SKM-1 treated with dmso at 0.1 percent for 144 hours (cell line): ENCODE data around the gene PLPP4.

ENCODE experiments used
- DNase-seq: peaks from one replicate; lab custom pipeline; 2025; ENCODE audit not compliant: unreplicated experiment; lab: John Stamatoyannopoulos, UW

Gene PLPP4

DNA sequence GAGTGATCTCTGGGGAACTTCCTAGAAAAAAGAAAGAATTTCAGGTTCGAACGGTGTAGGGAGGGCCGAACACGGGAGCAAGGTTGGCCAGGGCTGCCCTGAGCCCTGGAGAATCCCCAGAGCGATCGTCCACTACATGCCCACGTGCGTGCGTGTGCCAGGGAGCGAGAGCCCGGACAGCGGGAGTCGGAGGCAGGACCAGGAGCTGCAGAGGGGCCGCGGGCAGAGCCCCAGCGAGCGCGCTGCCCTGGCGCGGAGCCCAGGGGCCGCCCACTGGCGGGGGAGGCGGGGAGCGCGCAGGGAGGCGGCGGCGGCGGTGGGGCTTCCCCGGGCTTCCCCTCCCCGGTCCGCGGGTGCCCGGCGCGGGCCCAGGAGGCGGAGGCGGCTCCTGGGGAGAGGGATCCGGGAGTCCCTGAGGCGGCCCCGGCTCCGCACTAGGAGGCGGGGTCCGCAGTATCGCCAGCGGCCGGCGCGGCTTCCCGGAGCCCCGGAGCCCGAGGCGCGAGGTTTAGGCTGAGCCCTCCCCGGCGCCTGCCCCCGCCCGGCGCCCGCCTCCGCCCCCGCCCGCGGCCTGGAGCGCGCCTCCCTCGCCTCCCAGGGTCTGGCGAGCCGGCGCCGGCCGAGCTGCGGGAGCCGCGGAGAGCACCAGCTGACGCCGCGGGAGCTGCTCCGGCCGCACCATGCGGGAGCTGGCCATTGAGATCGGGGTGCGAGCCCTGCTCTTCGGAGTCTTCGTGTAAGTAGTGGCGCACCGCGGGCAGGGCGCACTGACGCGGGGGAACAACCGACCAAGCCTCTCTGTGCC lies at the start of gene PLPP4:
PLPP4 (plus strand) TSS at position 602 of the 805 bp plus-strand sequence; CDS start at position 681, 79 bp downstream.
- peak; percentile 31 for DNase-seq

DNA sequence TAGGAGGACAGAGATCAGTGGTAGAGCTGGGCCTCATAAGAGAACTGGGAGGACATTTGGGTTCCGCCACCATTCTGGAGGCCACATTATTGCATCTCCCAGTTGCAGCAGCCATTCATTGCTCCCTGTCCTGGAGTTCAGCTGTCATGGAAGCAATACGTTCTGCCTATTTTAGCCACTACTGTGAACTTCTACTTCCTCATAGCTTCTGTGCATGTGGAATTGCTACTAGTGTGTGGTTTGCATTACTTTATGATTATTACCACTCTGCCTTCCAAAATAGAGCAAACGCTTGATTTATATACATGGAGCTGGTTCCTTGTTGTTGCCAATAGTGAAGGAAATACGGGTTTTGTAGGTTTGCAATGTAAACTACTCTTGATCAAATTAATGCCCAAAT lies 47.2 kb upstream of the PLPP4 start:
- DNase-seq = no peak

DNA sequence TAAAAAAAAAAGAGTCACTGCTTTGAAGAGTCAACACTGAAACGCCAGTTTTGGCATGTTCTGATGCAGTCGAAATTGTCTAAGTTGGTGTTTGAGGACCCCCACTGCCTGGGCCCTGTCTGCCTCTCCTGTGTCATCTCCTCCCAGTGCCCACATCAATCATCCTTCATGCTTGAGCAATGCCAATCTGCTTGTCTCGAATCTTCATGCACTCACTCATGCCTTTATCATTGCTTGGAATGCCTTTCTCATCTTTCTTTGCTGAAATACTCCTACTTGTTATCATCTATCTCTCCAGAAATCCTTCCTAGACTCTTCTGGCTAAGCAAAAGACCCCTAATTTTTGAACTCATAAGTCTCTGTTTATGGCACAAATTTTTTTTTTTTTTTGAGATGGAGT lies 42.1 kb upstream of the PLPP4 start:
- no peak for DNase-seq

DNA sequence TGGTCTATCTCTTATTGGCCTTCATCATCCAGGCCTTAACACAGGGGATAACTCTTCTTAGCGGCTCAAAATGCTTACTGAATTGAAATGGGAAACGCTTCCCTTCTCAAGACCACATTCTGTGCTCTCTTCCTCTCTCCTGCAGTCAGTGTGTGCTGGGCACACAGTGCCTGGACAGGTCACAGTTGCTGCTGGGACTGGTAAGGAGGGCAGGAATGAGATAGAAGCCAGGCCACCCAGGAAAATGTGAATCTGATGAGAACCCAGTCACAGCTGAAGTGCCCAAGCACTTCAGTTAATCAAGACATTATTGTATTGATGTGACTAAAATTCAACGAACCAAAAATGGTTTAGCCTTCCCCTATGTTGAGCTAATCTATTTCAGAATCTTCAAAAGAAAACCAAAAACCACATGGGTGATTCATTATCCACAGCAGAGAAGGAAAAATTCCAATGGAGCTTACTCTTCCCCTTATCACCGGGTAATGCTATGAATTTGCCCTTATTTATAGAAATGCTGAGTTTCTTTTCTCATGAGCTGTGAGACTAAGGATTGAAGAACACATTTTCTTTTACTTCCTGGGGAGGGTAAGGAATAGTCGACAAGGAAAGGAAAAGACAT lies 41.2 kb upstream of the PLPP4 start:
- DNase-seq = no peak

DNA sequence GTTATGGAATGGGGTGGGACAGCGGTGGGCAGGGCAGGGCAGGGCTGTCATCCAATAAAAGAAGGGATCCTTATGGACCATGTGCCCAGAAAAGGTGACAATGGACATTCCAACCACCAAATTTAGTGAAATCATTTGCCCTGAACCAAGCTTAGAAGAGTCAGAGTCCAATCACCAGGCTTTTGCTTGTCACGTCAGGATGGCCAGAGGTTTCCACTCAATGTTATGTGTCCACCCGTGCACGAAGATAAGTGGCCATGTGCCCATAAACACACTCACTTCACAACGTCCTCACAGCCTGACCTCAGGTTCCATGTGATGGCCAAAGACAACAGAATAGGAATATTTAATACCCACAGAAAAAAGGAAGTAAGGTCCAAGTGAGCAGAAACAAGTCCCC lies 36.6 kb upstream of the PLPP4 start:
- no peak for DNase-seq

DNA sequence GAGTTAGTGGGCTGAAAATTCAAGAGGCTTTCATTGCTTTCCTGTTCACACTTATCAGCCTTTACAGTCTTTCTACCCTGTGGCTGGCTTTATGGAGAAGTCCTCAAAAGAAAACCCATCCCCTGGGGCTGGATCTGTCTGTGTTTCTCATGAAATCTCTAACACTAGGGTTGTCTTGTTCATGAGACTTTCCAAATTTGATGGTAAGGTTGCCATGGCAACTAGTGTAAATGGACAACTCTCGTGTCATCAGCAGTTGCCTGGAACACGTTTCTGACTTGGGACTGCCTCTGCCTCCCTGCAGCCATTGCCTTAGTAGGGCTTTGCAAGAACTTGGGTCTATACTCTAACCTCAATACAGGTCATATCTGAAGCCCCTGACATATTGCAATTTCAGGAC lies 35.8 kb upstream of the PLPP4 start:
- no peak for DNase-seq

DNA sequence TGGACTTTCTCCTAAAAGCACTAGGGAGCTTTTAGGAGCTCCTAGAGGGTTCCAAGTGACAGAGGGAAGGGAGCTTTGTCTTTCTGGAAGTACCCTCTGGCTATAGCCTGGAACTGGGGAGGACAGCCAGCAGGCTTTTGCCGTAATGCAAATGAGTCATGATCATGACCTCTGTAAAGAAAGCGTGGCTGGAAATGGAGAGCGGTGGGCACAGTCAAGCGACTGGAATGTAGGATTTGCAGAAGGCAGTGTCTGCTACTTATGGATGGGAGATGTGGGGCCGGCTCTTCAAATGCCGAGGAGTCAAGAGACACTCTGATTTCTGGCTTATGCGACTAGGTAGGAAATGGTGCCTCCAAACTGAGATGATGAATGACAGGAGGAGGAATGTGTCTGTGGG lies 34.6 kb upstream of the PLPP4 start:
- DNase-seq = no peak

DNA sequence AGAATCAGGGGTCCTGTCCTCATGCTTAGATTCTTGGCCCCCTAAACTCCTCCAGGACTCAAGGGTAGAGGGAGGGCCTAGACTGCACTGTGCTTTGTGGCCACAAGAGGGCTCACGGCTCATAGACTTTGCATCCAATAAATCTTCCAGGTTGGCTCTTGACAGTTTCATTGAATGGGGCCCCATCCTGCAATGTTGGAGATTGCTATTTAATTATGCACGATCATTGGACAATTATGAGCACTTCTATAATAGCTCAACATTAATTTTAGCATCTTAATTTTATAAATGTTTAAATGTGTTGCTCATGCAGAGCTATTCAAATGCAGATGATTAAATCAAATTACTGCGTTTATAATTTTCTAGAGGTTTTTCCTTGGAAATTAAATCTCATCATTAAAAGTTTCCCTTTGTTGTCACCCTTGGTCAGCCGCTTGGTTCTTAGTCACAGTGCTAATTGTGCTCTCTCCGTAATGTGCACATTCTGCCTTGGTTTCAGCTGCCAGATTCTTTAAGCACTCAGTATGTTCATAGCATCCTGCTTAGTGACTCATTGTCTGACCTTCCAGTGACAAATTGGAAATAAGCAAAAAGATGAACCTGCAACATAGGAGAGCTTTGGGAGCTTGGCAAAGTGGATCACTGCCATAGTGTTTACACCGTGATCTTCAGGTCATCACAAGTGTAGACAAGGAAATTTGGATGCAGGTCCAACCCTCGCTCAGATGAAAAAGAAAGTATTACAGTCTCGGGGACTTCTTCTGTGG lies 33.4 kb upstream of the PLPP4 start:
- DNase-seq = peak; percentile 29

DNA sequence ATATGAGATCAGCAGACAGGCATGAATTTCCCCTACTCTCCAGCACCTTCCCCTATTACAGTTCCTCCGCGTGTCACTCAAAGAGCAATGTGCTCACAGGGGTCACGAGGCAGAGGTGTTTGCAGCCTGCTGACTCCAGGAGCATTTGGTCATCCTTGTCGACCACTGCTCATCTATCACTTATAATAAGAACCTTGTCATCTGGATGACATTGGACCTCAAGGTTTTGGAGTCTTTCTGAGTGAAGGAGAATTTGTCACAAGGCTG lies 32.9 kb upstream of the PLPP4 start:
- DNase-seq = no peak

DNA sequence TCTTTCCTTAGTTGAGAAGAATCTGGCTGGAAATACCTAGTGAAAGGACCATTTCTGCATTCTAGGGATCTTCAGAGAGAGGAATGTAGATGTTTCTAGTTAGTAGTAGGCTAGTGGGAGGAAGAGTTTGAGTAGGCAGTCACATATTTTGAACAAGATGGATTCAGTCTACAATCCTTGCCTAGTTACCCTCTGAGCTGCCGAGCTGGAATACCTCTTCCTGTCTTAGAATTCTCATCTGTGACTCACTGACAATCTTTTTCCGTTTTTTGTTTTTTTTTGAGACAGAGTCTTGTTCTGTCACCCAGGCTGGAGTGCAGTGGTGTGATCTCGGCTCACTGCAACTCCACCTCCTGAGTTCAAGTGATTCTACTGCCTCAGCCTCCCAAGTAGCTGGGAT lies 30.7 kb upstream of the PLPP4 start:
- no peak for DNase-seq

DNA sequence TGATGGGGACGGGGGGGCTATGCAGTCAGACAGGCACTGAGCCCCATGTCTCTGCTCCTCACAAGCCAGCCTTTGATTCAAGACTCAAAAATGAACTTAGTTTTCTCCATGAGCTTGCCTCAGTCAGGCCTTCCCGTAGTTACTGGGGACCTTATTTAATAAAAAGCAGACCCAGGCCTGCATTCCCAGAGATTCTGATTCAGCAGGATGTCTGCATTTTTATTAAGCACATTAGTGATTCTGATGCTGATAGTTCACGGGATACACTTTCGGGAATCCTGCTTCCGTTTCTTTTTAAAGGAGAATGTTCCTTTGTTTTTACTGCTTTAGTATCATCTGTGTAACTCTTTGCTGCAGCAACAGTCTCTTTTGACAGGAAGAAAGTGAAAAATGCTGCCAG lies 28.3 kb upstream of the PLPP4 start:
- DNase-seq = no peak

DNA sequence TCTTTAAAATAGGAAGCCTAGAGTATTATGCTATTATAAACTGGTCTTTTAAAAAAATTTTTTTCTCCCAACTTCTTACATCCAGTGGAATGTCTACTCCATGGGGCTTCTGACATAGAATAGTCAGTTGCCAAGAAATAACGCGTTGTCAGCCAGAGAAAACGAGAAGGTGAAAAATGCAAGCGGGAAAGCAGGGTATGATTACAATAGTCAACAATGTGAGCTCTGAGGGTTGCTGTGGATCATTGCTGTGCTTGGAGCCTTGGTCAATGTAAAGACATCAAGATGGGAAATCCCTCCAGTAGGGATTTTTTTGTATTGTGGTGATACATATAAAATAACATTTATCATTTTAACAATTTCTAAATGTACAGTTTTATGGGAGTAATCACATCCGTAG lies 27.6 kb upstream of the PLPP4 start:
- DNase-seq = no peak

DNA sequence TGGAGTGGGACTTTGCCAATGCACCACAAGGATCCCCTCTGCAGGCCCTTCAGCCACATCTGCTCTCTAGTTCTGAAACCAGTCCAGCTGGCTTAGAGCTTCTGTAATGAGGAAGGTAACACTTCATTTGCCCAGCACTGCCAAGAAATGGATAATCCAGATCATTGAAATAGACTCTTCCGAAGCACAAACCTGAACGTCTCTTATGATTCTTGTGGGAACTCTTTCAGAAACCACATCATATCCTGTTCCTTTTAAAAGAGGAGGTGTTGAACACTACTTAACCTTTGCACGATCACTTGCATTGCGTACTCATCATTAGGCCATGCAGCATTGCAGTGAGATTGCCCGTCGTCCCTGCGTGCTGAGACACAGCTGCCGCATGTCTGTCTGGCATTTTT lies 25.8 kb upstream of the PLPP4 start:
- no peak for DNase-seq

DNA sequence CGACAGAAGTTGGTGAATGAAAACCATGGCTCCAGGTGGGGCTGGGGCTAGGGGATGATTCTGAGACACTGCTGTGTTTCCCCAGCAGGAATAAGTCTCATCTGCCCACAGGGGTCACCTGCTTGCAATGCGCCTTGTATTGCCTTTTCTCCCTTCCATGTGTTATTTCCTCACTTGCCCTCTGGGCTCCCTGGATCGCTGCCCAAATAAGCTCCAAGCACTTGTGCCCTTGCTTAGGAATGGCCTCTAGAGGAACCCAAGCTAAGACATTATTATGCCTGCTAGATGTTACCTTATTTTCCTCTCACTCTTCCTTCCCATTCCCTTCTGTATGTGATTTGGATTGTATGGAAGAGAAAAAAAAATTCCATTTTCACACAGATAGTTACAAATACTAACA lies 24.8 kb upstream of the PLPP4 start:
- no peak for DNase-seq

DNA sequence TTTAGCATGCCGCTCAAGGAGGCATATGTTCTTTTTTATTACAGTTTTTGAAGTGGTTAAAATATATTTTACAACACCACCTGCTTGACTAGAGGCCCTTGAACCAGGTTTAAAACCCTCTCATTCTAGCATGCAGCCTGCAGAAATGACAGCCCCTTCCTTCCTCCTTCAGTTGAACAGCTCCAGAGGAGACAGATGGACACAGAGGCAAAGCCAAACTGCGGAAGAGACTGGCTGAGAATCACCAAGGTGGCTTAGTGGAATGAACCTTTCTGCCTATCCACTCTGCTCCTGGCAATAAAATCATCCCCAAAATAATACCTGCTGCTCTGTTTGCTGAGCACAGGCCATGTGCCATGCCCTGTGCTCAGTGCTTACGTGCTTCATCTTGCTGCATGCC lies 23.9 kb upstream of the PLPP4 start:
- no peak for DNase-seq

DNA sequence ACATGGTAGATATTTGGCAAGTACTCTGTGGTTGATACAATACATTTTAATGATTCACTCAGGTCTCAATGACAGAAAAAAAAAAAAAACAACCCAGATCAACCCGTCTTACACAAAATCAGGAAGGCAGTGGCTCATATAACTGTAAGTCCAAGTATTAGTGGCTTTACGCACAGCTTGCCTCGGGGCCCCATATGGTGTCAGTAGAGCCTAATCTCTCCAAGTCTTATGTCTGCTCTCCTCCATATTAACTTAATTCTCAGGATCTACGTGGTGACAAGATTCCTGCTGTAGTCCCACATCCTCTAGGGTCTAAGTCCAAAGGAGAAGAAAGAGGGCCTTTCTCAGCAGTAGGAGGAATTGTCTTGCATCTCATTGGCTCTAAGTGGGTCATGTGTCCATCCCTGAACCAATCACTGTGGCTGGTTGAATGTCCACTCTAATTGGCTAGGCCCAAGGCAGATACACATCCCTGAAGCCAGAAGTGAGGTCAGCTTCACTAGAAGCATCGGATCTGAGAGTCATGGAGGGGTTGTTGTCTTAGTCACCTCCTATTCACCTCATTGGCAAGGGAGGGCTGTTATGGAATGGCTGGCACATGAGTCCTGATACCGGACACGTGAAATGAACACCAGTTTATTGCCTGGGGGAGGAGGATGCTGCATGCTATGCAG lies 20.5 kb upstream of the PLPP4 start:
- no peak for DNase-seq

DNA sequence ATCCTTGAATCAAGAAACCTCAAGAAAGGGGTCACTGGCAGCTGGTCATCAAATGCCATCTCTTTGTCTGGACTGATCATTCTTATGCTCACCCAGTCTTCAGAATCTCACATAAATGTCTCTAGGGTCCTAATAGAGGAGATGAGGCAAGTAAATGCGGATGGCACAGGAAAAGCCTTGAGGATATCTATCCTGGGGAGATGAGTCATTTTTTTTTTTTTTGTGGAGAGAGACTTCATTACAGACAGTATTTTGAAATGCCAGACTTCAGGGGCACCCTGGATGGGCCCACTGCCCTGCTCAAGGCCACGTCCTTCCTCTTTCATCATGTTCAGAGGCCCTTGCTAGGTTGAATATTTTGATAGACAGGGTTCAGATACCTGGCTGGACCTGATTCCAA lies 19.5 kb upstream of the PLPP4 start:
- no peak for DNase-seq

DNA sequence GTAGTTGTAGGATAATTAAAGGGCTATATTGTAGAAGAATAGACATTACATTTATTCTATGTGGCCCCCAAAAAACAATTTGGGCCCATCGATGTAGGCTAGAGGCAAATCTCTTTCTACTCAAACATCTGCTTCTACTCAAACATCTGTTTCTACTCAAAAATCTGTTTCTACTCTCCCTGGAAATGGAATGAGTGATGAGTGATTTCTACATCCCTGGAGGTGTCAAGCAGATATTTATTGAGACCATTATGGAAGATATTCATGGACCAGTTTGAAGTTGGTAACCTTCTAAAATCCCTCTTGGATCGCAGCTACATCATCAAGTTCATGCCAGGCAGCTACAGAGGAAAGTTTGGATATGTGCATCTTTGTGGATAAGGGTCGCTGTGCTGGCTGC lies 5.1 kb upstream of the PLPP4 start:
- no peak for DNase-seq

DNA sequence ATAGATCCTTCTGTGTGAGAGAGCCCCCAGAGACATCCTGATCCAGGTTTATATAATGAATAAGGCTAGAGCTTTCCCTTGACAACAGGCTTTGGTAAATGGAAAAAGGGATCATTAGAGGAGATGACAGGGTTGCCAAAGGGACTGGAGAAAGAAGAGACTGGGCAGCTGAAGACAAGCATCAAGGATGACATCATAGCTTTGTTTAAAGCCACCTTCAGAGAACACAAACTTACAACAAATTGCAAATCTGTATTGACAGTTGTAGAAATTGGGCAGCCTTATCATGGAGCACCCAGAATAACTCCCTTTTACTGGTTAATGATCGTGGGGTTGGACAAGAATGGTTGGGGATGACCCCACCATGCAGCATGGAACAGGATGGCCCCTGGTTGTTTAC lies 3.7 kb upstream of the PLPP4 start:
- DNase-seq = no peak

DNA sequence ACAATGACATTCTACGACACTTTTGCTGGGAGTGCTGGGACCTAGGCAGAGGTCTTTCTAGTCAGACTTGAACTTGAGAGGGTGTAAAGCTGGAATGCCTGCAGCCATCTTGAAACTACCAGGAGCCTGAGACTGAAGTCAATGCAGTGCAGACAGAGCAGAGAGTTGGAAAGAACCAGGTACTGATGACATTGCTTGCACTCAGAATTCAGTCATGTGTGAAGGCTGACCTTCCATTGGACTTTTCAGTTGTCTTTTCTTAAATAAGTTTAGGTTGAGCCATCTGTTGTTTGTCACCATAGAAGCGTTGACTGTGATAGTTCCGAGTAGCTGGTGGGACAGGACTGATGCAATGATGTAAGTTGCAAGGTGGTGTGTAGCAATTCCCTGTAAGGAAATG lies 3.1 kb upstream of the PLPP4 start:
- peak; percentile 75 for DNase-seq

DNA sequence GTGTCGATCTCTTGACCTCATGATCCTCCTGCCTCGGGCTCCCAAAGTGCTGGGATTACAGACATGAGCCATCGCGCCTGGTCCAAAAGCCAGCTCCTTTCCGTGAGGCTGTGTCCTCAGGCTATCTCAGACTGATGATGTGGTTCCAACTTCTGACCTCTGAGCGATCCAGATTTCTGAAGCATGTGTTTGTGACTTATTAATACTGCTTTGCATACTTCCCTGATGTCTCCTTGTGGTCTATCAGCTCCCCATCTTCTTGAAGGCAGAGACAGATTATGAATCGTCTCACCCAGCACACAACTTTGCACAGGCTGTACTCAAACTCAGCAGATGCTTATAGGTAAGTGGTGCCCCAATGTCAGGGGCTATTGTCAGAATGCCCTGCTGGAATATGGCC lies 2.0 kb upstream of the PLPP4 start:
- DNase-seq = no peak

DNA sequence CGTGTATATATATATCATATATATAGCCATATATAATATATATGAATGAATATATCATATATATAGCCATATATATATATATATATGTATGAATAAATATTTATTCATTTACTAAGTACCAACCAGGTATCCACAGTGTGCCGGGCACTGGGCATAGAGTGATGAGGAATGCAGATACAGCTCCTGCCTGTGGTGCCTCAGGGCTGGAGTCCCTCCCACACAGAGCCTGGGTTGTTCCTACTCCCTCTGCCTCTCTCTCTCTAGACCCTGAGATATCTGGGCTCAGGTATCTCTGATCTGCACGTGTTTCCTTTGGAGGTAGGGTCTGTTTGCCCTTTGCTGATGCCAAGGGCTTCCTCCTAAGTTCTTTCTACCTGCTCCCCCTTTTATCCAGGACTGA lies 1.4 kb upstream of the PLPP4 start:
- no peak for DNase-seq
